Activated naive CD4-positive, alpha-beta T cell treated with anti-CD3 and anti-CD28 coated beads, Interleukin-2, amount 50 U/mL, for 16 hours (primary cell): Measurements from ENCODE around the gene PTP4A2.
A peak's percentile ranks its signal among the peaks of the same experiment; 100 is the strongest.
"Not testable (repeated sequence)": the region's sequence is repeated elsewhere in the genome, so short reads cannot be mapped to it uniquely, and the experiment has no call there.

Experiments
- DNase-seq: peaks from one replicate; pipeline ENCODE4 v3.0.0-alpha.2; 2020

PTP4A2 gene

DNA sequence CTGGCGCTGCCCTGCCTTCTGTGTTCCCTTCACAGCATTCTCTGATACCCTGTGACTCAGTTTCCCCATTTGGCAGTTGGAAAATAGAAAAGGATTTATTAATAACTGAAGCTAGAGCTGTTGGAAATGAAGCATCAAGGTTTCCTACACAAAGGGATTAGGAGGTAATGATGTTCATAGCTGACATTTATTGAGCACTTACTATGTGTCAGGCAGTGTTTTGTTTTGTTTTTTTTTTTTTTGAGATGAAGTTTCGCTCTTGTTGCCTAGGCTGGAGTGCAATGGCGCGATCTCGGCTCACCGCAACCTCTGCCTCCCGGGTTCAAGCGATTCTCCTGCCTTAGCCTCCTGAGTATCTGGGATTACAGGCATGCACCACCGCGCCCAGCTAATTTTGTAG, 7.5 kb upstream of the PTP4A2 start:
- DNase-seq = not testable (repeated sequence)

DNA sequence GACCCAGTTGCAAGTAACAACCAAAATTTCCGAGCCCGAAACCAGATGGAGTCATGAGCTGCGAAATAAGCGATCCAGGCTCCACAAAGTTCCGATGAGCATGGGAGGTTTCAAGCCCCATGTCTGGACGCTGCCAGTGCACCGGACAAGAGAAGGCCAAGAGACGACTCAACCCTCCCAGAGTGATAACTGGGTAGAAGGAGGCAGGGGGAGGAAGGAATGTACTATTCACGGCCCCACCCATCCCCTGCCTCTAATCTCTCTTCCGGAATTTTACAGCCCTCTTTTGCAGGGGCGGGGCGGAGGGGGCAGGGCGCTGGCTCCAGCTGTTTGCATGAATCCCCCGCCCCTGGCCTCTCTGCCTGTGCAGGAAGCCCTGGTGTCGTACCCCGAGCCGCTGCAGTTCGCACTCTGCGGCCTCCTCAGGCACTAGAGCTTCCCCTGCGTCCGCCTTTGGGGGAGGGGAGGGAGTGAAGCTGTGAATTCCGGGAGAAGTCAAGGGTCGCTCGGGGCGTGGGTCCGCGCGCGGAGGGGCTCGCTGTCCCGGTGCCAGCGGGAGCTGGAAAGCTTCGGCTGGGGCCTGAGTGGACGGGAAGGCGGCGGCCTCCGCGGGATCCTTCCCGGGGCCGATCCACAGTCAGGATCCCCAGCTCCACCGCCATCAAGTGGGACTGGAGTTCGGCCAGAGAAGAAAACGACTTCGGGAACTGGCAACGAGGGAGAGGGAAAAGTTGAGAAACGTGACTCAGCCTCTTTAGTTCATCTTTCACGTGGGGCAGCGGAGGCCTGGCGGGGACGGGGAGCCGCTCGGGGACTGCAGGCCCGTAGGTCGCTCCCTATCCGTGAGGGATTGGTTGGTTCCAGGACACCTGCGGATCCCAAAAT, 6.3 kb upstream of the PTP4A2 start:
- peak; percentile 78 for DNase-seq

GRCh38 chr1:31943546-31944184, 5.5 kb upstream of the PTP4A2 start:
- no peak for DNase-seq

GRCh38 chr1:31942061-31942460, 3.9 kb upstream of the PTP4A2 start:
- not testable (repeated sequence) for DNase-seq

DNA sequence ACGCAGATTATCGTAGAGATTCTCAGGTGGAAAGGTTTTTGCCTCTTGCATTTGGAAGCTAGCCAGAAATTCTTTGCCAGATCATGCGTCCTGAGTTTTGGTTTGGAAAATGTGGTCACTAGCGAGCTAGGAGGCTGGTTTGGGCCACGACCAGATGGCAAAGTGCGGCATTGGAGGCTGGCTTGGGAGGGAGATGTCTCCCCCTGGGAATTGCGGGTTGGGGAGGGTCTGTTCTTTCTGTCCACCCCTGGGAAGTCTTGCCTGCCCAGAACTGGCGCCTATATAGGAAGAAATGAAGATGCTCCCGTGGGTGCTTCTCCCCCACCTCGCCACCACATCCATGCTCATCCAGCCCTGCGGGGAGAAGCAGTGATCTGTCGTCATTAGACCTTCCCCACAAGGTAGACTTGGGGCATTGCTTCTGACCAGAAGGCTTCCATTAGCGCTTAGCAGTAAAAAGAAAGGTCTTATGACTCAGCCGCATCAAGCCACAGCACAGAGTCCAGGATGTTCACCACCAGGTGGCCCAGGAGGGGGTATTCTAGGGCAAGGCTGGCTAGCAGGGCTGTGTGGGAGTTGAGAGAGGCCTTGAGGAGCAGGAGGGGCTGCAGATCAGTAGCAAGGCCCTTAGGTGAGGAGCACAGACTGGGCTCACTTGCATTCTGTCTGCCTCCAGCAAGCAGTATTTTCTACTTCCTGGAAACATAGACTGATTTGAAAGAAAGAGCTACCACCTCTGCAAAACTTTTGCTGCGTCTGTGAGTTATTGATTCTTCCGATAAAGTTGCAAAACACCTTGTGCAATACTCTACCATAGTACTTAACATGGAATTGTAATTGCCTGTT, 1.5 kb upstream of the PTP4A2 start:
- peak; percentile 77 for DNase-seq

DNA sequence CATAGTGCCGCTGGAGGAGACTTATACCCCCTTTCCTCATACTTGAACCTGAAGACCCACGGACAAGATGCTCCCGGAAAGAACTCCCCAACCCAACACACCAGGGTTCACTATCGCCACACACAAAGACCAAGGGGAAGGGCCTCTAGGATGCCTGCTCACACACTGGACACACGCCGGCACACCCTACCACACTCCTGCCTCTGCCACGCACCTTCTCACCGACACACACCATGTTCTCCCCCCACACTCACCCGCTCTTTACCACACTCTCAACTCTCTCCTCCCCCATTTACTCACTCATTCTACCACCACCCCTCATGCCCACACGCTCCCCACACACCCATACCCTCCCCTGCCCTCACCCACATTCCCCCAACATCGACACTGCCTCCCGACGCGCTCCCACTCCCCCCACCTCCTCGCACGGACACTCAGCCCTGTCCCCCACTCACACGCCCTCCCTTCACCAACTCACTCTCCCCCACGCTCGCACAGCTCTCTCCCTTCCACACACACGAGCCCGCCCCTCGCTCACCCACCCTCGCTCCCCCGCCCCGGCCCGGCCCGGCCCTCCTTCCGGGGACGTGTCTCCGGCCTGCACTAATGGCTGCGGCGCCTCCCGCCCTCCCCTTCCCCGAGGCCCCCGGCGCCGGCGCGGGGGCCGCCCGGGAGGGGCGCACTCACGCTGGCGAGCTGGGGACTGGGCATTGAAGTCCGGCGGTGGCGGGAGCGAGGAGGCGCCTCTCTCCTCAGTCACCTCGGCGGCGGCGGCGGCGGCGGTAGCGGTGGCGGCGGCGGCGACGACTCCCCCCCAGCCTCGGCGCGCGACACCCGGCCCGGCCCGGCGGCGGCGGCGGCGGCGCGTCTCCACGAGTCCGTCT, 626 bp downstream of the PTP4A2 start:
- peak; percentile 82 for DNase-seq

- no peak for DNase-seq
Observed at GRCh38 chr1:31936981-31937299, 1.2 kb downstream of the PTP4A2 start.

DNA sequence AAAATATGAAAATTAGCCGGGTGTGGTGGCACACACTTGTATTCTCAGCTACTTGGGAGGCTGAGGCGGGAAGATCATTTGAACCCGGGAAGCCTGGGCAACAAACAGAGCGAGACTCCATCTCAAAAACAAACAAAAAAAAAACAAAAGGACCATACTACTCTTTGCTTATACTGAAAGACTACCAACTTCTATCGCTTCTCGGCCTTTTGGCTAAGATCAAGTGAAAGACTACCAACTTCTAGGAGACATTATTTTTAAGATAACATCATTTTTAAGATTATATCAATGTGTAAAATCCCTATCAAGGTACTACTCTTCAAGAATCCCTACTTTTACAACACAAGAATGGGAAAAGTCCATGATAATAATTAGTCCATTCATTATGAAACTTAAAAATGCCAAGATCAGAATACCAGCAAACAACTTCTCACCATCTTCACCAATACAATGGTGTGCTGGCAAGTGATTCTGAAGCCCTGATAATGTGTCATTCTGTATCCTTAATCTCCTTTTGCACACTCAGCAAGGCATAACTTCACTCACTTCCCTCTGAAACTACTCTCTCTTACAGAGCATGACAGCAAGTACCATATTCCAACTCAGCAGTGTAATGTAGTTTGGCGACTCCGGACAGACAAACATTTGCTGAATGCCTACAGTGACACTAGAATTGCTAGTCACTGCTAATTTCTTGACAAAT, 1.7 kb downstream of the PTP4A2 start:
- no peak for DNase-seq

- DNase-seq = peak; percentile 42
Observed at GRCh38 chr1:31934706-31935629, 3.2 kb downstream of the PTP4A2 start.

DNA sequence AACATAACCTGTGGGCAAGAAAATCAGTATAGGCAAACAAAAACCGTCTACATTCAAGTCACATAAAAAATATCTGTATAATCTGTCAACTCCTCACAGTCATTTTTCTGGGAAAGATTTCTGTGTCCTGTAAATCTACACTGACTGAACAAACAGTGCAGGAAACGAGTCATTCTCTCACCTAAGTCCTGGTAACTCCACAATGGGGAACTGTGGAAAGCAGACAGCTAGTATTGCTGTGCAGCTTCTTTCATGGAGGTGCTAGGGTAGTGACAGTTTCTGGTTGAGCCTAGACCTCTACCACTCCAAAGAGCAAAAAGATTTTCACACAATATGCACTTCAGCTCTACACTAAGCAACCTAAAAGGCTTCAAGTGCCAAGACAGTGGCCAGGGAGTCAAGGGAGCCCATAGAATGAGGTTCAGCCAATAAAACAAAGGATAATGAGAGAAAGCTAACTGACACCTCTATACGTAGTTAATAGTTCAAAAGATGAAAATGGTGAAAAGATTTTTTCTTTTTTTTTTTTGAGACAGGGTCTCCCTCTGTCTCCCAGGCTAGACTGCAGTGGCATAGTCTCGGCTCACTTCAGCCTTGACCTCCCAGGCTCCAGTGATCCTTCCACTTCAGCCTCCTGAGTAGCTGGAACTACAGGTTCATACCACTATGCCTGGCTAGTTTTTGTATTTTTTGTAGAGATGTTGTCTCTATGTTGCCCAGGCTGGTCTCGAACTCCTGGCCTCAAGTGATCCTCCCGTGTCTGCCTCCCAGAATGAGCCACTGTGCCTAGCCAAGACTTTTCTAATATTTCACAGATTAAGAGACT, 5.5 kb downstream of the PTP4A2 start:
- DNase-seq = no peak

DNA sequence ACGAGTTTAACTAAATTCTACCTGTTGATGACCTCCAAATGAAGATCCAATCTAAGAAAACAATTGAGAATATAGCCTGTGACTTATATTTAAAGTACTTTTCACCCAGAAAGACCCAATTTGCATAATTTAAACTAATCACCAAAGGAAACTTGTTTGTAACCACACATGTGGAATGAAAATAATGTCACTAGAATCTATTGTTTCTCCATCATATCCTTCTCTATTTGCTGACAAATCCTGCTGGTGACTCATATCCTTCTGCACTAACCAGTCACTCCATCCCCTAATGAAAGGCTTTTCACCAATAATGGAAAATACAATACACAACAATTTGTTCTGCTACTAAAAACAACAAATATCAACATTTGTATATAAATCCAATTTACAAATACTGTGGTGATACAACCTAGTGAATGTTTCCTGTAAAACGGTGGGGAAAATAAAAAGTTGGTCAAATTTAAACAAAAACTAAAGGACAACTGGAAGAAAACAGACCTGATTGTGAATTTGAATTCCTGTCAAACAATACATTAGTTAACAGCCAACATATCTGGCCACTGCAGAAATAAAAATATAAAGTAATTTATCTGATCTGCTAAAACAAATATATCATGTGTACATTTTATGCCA, 6.5 kb downstream of the PTP4A2 start:
- DNase-seq = no peak

- DNase-seq = no peak
Observed at GRCh38 chr1:31930836-31931592, 7.2 kb downstream of the PTP4A2 start.

DNA sequence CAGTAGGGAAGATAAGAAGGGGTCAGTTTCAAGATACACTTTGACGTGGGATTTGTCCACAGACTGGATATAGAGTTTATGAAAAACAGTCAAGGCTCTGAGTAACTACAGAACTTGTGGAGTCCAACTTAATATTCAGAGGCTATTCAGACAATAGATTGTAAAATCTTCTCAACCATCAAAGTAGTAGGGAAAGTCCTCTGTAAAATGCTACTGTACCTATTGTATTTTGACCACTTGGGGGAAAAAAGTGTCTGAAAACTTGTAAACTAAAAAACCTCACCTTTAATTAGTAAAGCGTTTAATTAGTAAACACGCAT, 10.5 kb downstream of the PTP4A2 start:
- DNase-seq = no peak

DNA sequence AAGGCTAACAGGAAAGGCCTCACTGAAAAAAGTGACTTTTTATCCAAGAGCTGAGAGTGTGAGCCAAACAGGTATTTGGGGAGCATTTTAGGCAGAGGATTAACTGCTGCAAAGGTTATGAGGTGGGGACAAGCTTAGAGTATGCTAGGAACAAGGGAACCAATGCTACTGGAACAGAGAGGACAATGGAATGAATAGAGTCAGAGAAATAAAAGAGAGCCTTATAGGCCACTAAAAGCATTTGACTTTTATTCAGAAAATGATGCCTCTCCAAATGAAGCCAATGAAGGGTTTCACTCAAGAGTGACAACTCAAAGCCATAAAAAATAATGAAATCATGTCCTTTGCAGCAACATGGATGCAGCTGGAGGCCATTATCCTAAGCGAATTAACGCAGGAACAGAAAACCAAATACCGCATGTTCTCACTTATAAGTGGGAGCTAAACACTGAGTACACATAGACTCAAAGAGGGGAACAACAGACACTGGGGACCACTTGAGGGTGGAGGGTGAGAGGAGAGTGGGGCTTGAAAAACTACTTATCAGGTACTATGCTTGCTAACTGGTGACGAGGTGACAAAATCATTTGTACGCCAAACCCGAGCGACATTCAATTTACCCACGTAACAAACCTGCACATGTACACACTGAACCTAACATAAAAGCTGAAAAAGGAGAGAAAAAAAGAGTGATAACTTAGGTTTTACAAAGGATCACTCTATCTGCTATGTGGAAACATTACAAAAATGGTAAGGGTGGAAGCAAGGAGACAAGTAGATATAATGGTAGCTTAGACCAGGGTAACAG, 11.1 kb downstream of the PTP4A2 start:
- no peak for DNase-seq

DNA sequence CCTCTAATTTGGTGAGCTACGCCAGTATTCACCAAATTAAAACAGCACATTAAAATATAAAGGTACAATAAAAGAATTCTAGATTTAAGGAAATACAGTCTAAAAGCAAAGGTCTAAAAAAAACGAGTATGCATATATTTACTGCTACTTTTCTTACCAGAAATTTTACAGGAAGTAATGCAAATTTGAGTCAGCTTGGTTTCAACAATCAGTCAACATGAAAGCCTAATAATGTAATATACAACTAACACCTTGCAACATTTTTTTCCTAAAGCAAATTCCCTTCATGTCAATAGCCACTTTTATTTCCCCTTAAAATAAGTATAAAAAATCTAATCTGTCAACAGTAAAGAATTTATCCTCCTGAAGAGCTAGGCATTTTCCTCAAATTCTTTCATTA, 11.9 kb downstream of the PTP4A2 start:
- no peak for DNase-seq

DNA sequence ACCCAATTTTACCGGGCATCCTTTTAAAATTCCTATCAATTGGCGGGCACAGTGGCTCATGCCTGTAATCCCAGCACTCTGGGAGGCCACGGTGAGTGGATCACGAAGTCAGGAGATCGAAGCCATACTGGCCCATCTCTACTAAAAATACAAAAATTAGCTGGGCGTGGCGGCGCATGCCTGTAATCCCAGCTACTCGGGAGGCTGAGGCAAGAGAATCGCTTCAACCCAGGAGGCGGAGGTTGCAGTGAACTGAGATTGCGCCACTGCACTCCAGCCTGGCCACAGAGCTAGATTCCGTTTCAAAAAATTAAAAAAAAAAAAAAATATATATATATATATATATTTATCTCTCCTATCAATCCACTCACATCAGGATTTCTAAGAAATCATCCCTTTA, 12.3 kb downstream of the PTP4A2 start:
- not testable (repeated sequence) for DNase-seq

DNA sequence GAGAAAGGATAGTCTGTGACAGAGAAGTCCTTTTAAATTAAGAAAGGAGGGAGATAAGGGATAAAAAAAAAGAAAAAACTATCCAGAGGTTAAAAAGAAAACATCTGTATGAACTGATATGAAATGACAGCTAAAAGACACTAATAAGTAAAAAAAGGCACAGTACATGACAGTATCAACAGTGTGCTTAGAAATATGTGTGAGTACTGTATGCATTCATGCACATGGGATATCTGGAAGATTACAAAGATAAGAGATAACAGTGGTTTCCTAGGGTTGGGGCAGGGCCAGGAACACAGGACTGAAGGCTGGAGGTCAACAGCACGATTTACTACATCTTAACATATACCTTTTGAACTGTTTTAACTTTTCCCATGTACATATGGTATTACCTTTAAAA, 13.3 kb downstream of the PTP4A2 start:
- DNase-seq = no peak
